NK-92 (cell line): ENCODE results near the gene ZNF644.

ENCODE experiments used
- DNase-seq: peaks from one replicate; lab custom pipeline; 2025; ENCODE audit not compliant: unreplicated experiment; lab: John Stamatoyannopoulos, UW

The ZNF644 gene

DNA sequence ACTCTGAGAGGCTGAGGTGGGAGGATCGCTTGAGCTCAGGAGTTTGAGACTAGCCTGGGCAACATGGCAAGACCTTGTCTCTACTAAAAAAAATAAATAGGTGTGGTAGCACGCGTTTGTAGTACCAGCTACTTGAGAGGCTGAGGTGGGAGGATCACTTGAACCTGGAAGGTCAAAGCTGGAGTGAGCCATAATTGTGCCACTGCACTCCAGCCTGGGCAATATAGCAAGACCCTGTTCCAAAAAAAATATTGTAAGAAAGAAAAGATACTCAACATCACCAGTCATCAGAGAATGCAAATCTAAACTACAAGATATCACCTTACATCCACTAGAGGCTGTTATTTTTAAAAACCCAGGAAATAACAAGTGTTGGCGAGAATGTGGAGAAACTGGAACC is 32.5 kb downstream of the ZNF644 start:
- no peak for DNase-seq

GRCh38 chr1:90987841-90988240 is 34.0 kb downstream of the ZNF644 start:
- no peak for DNase-seq

- DNase-seq = no peak
Observed at GRCh38 chr1:90986953-90987352, 34.9 kb downstream of the ZNF644 start.

- no peak for DNase-seq
Observed at GRCh38 chr1:90977522-90977921, 44.3 kb downstream of the ZNF644 start.

DNA sequence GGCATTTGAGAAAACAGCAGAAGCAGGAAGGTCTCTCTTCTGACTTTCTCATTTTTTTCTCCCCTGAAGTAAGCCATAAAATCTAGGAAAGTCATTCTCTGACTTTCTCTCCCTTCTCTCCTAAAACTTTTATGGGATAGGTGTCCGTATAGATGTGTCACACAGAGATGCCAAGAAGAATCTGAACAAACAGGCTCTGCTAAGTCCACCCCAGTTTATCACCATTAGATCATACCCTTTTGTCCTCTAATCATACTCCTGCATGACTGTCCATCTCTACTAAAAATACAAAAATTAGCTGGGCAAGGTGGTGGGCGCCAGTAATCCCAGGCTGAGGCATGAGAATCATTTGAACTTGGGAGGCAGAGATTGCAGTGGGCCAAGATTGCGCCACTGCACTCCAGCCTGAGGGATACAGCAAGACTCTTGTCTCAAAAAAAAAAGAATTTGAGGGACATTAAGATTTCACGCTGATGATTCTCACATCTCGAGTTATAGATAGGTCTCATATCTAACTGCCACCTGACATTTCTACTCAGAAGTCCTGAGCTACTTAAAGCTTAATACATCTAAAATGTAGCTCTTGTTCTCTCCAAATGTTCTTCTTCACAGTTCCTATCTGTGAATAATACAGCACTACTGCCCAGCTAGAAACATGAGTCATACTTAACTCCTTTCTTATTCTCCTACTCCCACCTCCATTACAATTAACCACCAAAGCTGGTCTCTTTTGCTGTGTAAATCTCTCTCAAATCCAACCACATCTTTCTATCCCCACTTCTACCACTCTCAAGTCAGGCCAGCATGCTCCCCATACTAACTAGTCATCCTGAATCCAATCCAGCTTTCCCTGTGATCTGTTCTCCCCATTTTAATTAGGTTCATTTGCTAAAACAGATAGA is 47.7 kb downstream of the ZNF644 start:
- no peak for DNase-seq

- DNase-seq = no peak
Observed at GRCh38 chr1:90970208-90970607, 51.6 kb downstream of the ZNF644 start.

- DNase-seq = no peak
Observed at GRCh38 chr1:90969241-90969640, 52.6 kb downstream of the ZNF644 start.

DNA sequence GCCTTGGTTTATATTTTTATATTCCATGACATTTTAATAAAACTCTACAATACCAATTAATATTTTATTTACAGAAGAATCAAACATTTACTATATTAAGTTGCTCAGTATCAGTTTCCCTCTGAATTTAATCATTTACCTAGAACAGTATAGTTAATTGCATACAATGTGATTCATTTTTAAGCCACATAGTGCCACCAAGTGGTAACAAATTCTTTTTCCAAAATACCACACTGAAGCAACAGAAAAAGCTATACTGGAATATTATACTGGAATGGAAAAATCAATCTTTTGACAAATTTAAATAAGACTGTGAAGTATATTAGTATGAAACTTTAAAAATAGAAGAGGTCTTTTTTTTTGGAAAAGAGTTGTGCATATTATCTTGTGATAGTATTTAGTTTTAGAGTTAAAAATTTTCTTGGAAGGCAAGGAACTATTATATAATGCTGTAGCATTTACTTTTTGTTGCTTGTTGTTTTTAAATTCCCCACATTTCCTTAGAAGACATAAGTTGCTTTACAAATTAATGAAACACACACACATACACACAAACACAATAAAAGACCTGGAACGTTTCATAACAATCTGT is 57.3 kb downstream of the ZNF644 start:
- DNase-seq = no peak

GRCh38 chr1:90963651-90964050 is 58.2 kb downstream of the ZNF644 start:
- no peak for DNase-seq

- no peak for DNase-seq
Observed at GRCh38 chr1:90963236-90963635, 58.6 kb downstream of the ZNF644 start.

DNA sequence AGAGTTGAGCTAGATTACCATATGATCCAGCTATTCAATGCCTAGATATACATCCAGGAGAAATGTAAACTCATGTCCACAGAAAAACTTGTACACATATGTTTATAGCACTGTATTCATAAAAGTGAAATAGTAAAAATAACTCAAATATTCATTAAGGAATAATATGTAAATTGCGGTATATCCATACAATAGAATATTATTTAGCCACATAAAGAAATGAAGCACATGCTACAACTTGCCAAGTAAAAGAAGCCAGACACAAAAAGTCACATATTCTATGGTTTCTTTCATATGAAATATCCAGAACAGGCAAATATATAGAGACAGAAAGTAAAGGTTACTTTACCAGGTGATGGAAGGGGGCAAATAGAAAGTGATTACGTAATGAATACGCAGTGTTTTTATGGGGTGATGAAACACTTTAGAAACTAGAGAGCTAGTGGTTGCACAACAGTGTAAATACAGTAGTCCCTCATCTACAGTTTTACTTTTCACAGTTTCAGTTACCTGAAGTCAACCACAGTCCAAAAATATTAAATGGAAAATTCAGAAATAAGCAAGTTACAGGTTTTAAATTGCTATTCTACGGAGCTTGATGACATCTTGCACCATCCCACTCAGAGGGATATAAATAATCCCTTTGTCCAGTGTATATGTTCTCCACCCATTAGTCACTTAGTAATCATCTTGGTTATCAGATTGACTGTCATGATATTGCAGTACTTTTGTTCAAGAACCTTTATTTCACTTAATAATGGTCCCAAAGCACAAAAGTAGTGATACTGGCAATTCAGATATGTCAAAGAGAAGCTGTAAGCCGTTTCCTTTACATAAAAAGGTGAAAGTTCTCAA is 62.3 kb downstream of the ZNF644 start:
- no peak for DNase-seq

DNA sequence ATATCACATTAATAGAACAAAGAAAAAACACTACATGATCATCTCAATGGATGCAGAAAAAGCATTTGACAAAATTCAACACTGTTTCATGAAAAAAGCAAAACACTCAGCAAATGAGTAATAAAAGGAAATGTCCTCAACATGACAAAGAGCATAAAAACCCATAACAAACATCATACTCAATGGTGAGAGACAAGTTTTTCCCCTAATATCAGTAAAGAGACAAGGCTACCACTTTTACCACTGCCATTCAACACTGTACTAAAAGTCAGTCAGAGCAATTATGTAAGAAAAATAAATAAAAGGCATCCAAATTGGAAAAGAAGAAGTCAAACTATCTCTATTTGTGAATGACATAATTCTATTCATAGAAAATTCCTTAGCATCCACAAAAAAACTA is 64.3 kb downstream of the ZNF644 start:
- no peak for DNase-seq

DNA sequence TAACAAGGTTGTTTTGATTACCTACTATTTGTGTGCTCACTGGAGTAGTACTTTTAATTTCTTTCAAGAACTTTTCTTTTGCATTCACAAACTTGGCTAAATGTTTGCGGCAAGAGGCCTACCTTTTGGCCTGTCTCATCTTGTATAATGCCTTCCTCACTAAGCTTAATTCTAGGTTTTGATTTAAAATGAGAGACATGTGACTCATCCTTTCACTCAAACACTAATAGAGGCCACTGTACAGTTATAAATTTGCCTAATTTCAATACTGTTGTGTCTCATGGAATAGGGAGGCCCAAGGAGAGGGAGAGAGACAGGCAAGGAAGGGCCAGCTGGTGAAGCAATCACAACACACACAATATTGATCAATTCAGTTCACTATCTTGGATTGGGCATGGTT is 66.1 kb downstream of the ZNF644 start:
- DNase-seq = no peak

DNA sequence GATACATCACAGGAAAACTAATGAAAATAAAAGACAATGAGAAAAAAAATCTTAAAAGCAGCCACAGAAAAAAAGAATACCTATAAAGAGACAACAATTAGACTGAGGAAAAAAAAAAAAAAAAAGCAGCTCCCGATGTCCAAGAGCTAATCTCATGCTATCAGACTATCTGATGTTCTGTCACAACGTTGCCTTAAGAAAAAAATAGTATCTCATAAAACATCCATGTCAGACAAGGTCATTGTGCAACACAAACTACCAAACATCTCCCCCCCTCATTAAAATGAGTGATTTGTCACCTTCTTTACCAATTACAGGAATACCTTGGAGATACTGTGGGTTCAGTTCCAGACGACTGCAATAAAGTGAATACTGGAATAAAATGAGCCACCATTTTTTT is 68.9 kb downstream of the ZNF644 start:
- DNase-seq = no peak

DNA sequence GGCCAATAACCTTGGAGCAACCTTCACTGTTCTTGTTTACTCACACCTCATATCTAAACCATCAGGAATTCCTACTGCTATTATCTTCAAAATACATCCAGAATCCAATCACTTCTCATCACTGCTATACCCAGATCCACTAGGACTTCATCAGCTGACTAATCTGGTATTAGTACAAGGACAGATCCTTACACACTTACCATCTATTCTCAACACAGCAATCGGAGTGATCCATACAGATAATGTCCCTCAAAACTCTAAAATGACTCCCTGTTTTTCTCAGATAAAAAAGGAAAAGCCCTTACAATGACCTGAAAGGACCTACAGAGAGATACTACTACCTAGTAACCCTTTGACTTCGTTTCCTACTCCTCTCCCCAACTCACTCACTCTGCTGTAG is 70.8 kb downstream of the ZNF644 start:
- no peak for DNase-seq

DNA sequence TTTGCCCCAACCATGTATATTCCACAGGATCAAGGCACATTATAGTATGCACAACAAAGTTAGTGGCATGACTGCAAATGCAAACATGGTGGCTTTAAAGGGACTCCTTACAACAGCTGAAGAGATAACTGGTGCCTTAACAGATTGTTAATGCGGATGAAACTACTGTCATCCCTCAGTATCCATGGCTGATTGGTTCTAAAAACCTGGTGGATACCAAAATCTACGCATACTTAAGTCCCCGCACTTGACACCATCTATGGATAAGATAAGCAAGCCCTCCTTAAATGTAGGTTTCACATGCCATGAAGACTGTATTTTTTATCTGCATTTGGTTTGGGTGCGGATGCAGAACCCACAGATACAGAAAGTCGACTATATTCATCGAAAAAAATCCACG is 73.5 kb downstream of the ZNF644 start:
- no peak for DNase-seq

GRCh38 chr1:90946630-90947029 is 75.2 kb downstream of the ZNF644 start:
- DNase-seq = no peak

GRCh38 chr1:90945287-90945686 is 76.5 kb downstream of the ZNF644 start:
- DNase-seq = no peak

GRCh38 chr1:90943966-90944365 is 77.9 kb downstream of the ZNF644 start:
- no peak for DNase-seq

- no peak for DNase-seq
Observed at GRCh38 chr1:90940746-90941145, 81.1 kb downstream of the ZNF644 start.

DNA sequence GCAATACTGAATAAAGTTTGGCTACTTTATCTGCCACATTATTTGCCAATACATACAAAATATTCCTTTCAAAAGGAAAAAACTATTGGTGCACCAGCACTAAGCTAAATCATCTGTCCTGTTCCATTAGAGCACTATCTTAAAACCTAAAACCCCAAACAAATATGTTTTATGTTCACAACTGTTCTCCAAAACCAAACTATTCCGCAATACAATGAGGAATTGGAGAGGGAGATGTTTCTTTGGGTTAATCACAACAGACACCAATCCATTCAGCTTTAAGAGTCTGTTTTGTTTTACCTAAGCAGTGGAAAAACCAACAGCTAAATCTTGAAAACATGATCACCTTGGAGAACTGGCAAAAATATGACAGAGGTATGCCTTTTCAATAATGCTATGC is 85.1 kb downstream of the ZNF644 start:
- DNase-seq = no peak

GRCh38 chr1:90936061-90936460 is 85.8 kb downstream of the ZNF644 start:
- DNase-seq = no peak
